Smooth muscle cell (in vitro differentiated cells): ENCODE data around the gene PKIG. TPM values are rescaled to one million over a fixed set of nuclear protein-coding genes. Genes with fewer than 3 reads are reported as not detected.
"Not testable (repeated sequence)": the region's sequence is repeated elsewhere in the genome, so short reads cannot be mapped to it uniquely, and the experiment has no call there.

ENCODE experiments used
- DNase-seq: peaks from one replicate; lab custom pipeline; 2025; ENCODE audit not compliant: unreplicated experiment; lab: John Stamatoyannopoulos, UW
- H2AFZ ChIP-seq: fragments of 200-600 bp; sonication (generic); 2 replicates; pipeline ENCODE4 v1.6.0; 2016; ENCODE audit warnings: antibody characterized with exemption, low read depth, mild to moderate bottlenecking
- H3F3A ChIP-seq: fragments of 200-600 bp; sonication (generic); 2 replicates; pipeline ENCODE4 v1.6.0; 2017; ENCODE audit warnings: antibody characterized with exemption, low read depth
- H3K27ac ChIP-seq: fragments of 200-600 bp; sonication (generic); 2 replicates; pipeline ENCODE4 v1.5.1; 2016; ENCODE audit warnings: low read depth, mild to moderate bottlenecking
- H3K27me3 ChIP-seq: fragments of 200-600 bp; sonication (generic); 2 replicates; pipeline ENCODE4 v1.6.1; 2016; ENCODE audit warnings: low read depth, mild to moderate bottlenecking
- H3K36me3 ChIP-seq: fragments of 200-600 bp; sonication (generic); 2 replicates; pipeline ENCODE4 v1.5.1; 2016; ENCODE audit warnings: low read depth
- H3K4me1 ChIP-seq: fragments of 200-600 bp; sonication (generic); 2 replicates; pipeline ENCODE4 v1.5.1; 2016; ENCODE audit warnings: low read depth
- H3K4me2 ChIP-seq: fragments of 200-600 bp; sonication (generic); 2 replicates; pipeline ENCODE4 v1.6.0; 2016; ENCODE audit warnings: mild to moderate bottlenecking
- H3K4me3 ChIP-seq: fragments of 200-600 bp; sonication (generic); 2 replicates; pipeline ENCODE4 v1.5.1; 2016; ENCODE audit warnings: mild to moderate bottlenecking
- H3K79me2 ChIP-seq: fragments of 200-600 bp; sonication (generic); 2 replicates; pipeline ENCODE4 v1.6.0; 2016; ENCODE audit warnings: low read depth, mild to moderate bottlenecking
- H3K9ac ChIP-seq: fragments of 200-600 bp; sonication (generic); 2 replicates; pipeline ENCODE4 v1.6.0; 2016; ENCODE audit warnings: low read depth
- H3K9me3 ChIP-seq: fragments of 200-600 bp; sonication (generic); replicated peaks from 2 replicates; pipeline ENCODE4 v1.5.1; 2016; ENCODE audit warnings: low read depth
- H4K20me1 ChIP-seq: fragments of 200-600 bp; sonication (generic); 2 replicates; pipeline ENCODE4 v1.6.0; 2016; ENCODE audit warnings: low read depth
- WGBS: methylation state at CpG from one replicate; pipeline ENCODE4 v1.1.7; 2016; ENCODE audit warnings: low lambda C conversion rate; 5-methylcytosine and 5-hydroxymethylcytosine counted together
- polyA plus RNA-seq: library from polyadenylated mRNA; unstranded; fragments of >200 nt; fragmentation: Nextera tagmentation; extraction: Ambion mirVana; gene quantifications from 2 replicates; pipeline ENCODE4 v1.2.1, GENCODE V29; 2016
- total RNA-seq: library from RNA; depleted of rRNA; stranded (reverse); fragments of >200 nt; gene quantifications from 2 replicates; pipeline ENCODE4 v1.2.3, GENCODE V29; 2014
- TF ChIP-seq, protein P1 (sequence below): fragments of 200-600 bp; sonication (generic); IDR thresholded peaks from 2 replicates; pipeline ENCODE4 v1.5.1; 2017; ENCODE audit warnings: borderline replicate concordance, mild to moderate bottlenecking, antibody characterized with exemption; ENCODE audit not compliant: insufficient read depth, poor library complexity, severe bottlenecking

Gene PKIG
- total and polyA plus RNA-seq, 2 experiments from 2014 or later, result 68.9 to 86.1 TPM

DNA sequence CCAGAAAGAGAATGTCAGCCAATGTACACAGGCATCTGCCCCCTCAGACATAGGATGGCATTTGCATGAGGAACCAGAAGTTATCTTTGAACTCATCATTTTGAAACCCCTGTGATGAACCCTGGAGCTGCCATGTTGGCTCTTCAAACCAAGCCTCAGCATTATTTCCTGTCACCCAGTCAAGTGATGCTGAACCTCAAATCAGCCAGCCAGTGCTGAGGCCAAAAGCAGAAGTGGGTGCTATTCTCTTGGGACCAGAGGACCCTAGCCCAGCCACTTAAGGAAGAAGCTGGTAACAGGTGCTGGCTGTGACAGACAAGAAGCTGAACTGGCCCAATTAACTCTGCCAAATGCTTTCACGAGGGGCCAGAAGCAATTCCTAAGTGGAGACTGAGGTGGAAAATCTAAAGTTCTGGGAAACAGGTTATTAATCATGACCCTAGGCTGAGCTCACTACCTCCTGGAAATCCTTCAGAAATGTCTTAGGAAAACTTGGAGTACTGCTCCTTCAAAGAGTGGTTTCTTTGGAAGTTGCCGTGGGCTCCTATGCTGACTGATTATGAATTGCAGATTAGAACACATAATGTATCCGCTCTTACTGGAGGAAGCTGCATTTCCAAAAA is 4.0 kb downstream of the PKIG start:
- no peak overlapping the region for H2AFZ ChIP-seq
- H3K9ac ChIP-seq, result no peak overlapping the region
- no peaks in the 10 kb centered on the region for H3K27me3 ChIP-seq
- H3K27ac ChIP-seq, result no peak overlapping the region
- H3K9me3 ChIP-seq, result no peaks in the 10 kb centered on the region
- no peak overlapping the region for H3K4me3 ChIP-seq
- 86% methylated on average over 3 of the region's 3 CpGs for whole genome bisulfite sequencing
- no peaks in the 10 kb centered on the region for H3K36me3 ChIP-seq
- no peak for DNase-seq
- peaks cover 27% of the 10 kb centered on the region for H4K20me1 ChIP-seq
- H3F3A ChIP-seq, result no peaks in the 10 kb centered on the region
- H3K4me1 ChIP-seq, result peaks cover 20% of the 10 kb centered on the region
- H3K79me2 ChIP-seq, result peaks cover 63% of the 10 kb centered on the region
- TF ChIP-seq, protein P1, sequence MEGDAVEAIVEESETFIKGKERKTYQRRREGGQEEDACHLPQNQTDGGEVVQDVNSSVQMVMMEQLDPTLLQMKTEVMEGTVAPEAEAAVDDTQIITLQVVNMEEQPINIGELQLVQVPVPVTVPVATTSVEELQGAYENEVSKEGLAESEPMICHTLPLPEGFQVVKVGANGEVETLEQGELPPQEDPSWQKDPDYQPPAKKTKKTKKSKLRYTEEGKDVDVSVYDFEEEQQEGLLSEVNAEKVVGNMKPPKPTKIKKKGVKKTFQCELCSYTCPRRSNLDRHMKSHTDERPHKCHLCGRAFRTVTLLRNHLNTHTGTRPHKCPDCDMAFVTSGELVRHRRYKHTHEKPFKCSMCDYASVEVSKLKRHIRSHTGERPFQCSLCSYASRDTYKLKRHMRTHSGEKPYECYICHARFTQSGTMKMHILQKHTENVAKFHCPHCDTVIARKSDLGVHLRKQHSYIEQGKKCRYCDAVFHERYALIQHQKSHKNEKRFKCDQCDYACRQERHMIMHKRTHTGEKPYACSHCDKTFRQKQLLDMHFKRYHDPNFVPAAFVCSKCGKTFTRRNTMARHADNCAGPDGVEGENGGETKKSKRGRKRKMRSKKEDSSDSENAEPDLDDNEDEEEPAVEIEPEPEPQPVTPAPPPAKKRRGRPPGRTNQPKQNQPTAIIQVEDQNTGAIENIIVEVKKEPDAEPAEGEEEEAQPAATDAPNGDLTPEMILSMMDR, result no peak
- H3K4me2 ChIP-seq, result no peak overlapping the region

DNA sequence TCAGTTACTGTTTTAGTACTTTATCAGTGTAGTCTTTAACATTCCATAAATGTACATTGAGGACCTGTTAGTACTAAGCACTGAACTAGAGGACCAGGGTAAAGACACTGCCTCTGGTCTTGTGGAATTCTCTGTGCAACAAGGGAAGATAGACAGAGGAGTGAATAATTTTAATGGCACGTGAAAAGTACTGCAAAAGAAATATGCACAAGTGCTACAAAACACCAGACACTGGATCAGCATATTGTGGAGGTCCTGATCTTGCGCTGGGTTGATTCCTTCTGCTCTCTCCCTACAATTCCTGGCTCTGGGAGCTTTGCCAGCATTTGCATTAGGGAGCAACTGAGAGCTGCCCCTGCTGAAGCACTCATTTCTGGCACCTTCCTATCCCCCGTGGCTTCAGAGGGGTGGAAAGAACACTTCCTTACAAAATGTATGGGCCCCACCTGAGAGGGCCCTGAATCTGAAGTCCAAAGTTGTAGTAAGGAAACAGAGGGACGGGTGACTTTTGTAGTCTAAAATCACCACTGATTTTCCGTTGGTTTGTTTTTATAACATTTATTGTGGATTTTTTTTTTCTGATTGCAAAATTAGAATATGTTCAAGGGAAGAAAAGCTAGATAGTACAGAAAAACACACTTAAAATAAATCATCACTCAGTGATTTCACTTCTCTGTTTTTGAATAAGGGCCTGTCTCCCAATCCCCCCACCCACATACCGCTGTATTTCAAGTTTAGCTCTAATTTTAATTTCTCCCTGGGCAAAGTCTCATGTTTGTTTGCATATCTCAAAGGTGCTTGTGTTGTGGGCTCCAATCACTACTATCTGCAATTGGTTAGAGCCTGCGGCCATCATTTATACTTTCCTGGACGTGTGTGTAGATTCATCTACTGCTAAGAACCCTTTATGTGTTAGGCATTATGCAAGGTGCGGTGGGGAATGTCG is 4.9 kb downstream of the PKIG start:
- Histone ChIP-seq H3K4me1 (peaks cover 11% of the 10 kb centered on the region), H3K79me2 (peaks cover 63% of the 10 kb centered on the region), H3F3A (no peaks in the 10 kb centered on the region), H3K9me3 (no peaks in the 10 kb centered on the region), H4K20me1 (peaks cover 27% of the 10 kb centered on the region), H3K4me3 (no peak overlapping the region), H3K4me2 (no peak overlapping the region), H3K27ac (no peak overlapping the region), H2AFZ (no peak overlapping the region), H3K9ac (no peak overlapping the region), H3K36me3 (no peaks in the 10 kb centered on the region), H3K27me3 (no peaks in the 10 kb centered on the region)
- TF ChIP-seq, protein P1, result no peak
- no peak for DNase-seq
- 84% methylated on average over 10 of the region's 10 CpGs for WGBS

DNA sequence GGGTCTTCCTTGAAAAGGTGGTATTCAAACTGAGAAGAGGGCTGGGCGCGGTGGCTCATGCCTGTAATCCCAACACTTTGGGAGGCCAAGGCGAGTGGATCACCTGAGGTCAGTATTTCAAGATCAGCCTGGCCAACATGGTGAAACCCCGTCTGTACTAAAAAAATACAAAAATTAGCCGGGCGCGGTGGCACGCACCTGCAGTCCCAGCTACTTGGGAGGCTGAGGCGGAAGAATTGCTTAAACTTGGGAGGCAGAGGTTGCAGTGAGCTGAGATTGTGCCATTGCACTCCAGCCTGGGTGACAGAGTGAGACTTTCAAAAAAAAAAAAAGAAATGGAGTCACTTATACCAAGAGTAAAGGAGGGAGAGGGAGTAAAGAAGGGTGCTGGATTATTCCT is 5.9 kb downstream of the PKIG start:
- not testable (repeated sequence) for H3K36me3 ChIP-seq, H3K27ac ChIP-seq, DNase-seq, H3K4me3 ChIP-seq, H3K9ac ChIP-seq, H3K4me1 ChIP-seq, H2AFZ ChIP-seq, H3K4me2 ChIP-seq, H3F3A ChIP-seq, H3K9me3 ChIP-seq, H3K27me3 ChIP-seq
- 98% methylated on average over 9 of the region's 9 CpGs for WGBS
- Histone ChIP-seq H3K79me2 (peaks cover 62% of the 10 kb centered on the region), H4K20me1 (peaks cover 27% of the 10 kb centered on the region)

DNA sequence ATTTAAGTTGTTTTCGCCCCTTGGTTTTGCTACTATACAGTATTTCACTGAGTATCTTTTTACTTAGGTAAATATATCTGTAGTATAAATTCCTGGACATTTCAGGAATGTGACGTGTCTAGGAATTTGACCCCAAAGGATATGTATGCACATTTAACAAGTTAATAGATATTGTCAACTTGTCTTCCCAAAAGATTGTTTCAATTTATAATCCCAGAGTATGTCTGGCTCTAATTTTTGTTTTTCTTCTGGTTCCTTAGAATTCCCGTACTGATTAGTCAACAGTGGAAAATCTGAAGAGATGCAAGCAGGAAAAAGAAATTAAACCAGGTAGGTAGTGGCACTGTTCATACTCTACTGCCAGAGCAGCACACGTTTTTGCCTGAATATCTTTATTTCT is 7.2 kb downstream of the PKIG start:
- DNase-seq, result no peak
- peak overlapping the region; percentile 9 for H3K27ac ChIP-seq
- no peak overlapping the region for H3K9ac ChIP-seq
- H3K36me3 ChIP-seq, result no peaks in the 10 kb centered on the region
- H3K4me1 ChIP-seq, result peaks cover 5% of the 10 kb centered on the region
- TF ChIP-seq, protein P1, result no peak
- H4K20me1 ChIP-seq, result peaks cover 27% of the 10 kb centered on the region
- WGBS, result 79% methylated on average over 4 of the region's 4 CpGs
- H3F3A ChIP-seq, result no peaks in the 10 kb centered on the region
- H3K27me3 ChIP-seq, result no peaks in the 10 kb centered on the region
- no peak overlapping the region for H2AFZ ChIP-seq
- H3K79me2 ChIP-seq, result peaks cover 55% of the 10 kb centered on the region
- no peak overlapping the region for H3K4me2 ChIP-seq
- H3K9me3 ChIP-seq, result no peaks in the 10 kb centered on the region
- no peak overlapping the region for H3K4me3 ChIP-seq
